Activated T-cell treated with anti-CD3 and anti-CD28 coated beads, Interleukin-2, amount 50 U/mL, for 24 hours (primary cell): ENCODE measurements around the gene RIN1.

Source experiments
- DNase-seq: peaks from one replicate; pipeline ENCODE4 v3.0.0-alpha.2; 2020
- H3K27ac Mint-ChIP-seq: 2 replicates; pipeline ENCODE4 v1.8.0; 2020; ENCODE audit warnings: mild to moderate bottlenecking, mixed read lengths
- H3K27me3 Mint-ChIP-seq: 2 replicates; pipeline ENCODE4 v1.8.0; 2020; ENCODE audit warnings: mixed read lengths
- H3K36me3 Mint-ChIP-seq: 2 replicates; pipeline ENCODE4 v1.8.0; 2020; ENCODE audit warnings: low read depth, mixed read lengths
- H3K4me1 Mint-ChIP-seq: 2 replicates; pipeline ENCODE4 v1.8.0; 2020; ENCODE audit warnings: low read depth, mixed read lengths
- H3K4me3 Mint-ChIP-seq: 2 replicates; pipeline ENCODE4 v1.8.0; 2020; ENCODE audit warnings: mild to moderate bottlenecking, moderate library complexity, mixed read lengths
- H3K9me3 Mint-ChIP-seq: 2 replicates; pipeline ENCODE4 v1.8.0; 2020; ENCODE audit warnings: mixed read lengths

The RIN1 gene

GRCh38 chr11:66344550-66345315 lies 8.5 kb upstream of the RIN1 start, which contains the start of gene BRMS1:
Gene BRMS1, minus strand, starts transcription at chr11:66345104. Its CDS starts 2,870 bp downstream, at chr11:66342234.
- peaks cover 51% of the 10 kb centered on the region for H3K36me3 Mint-ChIP-seq
- H3K4me3 Mint-ChIP-seq: peak within 1 kb of the TSS; percentile 97
- peaks cover 52% of the 10 kb centered on the region for H3K4me1 Mint-ChIP-seq
- DNase-seq: peak; percentile 95
- H3K9me3 Mint-ChIP-seq: no peaks in the 10 kb centered on the region
- H3K27me3 Mint-ChIP-seq: peaks cover 3% of the 10 kb centered on the region
- H3K27ac Mint-ChIP-seq: peak within 1 kb of the TSS; percentile 95

DNA sequence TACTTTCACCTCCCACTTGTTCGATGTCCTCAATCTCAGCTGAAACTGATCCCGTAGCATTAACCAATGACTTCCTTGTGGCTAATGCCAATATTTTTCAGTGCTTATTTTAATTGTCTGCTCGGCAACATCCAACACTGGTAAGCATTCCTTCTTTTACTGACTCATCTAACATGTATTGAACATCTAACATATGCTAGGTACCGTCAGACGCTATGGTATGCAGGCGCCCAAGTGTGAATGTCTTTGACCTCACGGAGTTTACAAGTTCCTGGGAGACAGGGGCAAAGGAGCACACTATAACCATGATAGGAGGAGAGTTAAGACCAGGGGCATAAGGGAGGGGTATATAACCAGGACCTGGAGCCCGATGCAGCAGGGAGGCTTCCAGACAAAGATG lies 6.9 kb upstream of the RIN1 start:
- DNase-seq: no peak
- Mint-ChIP-seq H3K9me3 (no peaks in the 10 kb centered on the region), H3K36me3 (peaks cover 64% of the 10 kb centered on the region), H3K4me3 (peak overlapping the region; percentile 97), H3K27ac (peak overlapping the region; percentile 95), H3K4me1 (peaks cover 46% of the 10 kb centered on the region), H3K27me3 (peaks cover 3% of the 10 kb centered on the region)

DNA sequence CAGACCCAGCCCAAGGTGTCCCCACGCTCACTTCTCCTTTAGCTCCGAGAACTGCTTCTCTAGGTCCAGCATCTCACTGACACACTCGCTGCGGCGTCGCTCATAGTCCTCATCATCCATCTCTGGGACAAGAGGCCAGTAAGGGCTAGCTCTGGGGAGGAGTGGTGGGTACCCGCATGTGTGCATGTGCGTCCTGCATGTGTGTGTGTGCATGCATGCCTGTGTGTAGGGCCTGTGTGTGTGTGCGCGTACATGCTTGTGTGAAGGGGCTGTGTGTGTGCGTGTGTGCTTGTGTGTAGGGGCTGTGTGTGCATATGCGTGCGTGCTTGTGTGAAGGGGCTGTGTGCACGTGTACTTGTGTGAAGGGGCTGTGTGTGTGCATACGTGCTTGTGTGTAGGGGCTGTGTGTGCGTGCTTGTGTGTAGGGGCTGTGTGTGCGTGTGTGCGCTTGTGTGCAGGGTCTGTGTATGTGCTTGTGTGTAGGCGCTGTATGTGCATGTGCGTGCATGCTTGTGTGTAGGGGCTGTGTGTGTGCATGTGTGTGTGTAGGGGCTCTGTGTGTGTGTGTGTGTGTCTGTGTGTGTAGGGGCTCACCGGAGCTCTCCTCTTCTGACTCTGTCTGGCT lies 5.4 kb upstream of the RIN1 start:
- H3K4me1 Mint-ChIP-seq: peaks cover 55% of the 10 kb centered on the region
- DNase-seq: no peak
- no peak overlapping the region for H3K4me3 Mint-ChIP-seq
- peaks cover 75% of the 10 kb centered on the region for H3K36me3 Mint-ChIP-seq
- H3K27ac Mint-ChIP-seq: no peak overlapping the region
- H3K27me3 Mint-ChIP-seq: no peaks in the 10 kb centered on the region
- H3K9me3 Mint-ChIP-seq: no peaks in the 10 kb centered on the region

GRCh38 chr11:66340596-66341501 lies 4.6 kb upstream of the RIN1 start:
- Mint-ChIP-seq H3K36me3 (peaks cover 76% of the 10 kb centered on the region), H3K9me3 (no peaks in the 10 kb centered on the region), H3K27ac (no peak overlapping the region), H3K27me3 (no peaks in the 10 kb centered on the region), H3K4me3 (no peak overlapping the region), H3K4me1 (peaks cover 53% of the 10 kb centered on the region)
- DNase-seq: no peak

GRCh38 chr11:66339686-66340483 lies 3.7 kb upstream of the RIN1 start:
- peaks cover 48% of the 10 kb centered on the region for H3K4me1 Mint-ChIP-seq
- H3K9me3 Mint-ChIP-seq: no peaks in the 10 kb centered on the region
- H3K36me3 Mint-ChIP-seq: peaks cover 73% of the 10 kb centered on the region
- H3K27me3 Mint-ChIP-seq: no peaks in the 10 kb centered on the region
- no peak overlapping the region for H3K27ac Mint-ChIP-seq
- DNase-seq: no peak
- H3K4me3 Mint-ChIP-seq: no peak overlapping the region

DNA sequence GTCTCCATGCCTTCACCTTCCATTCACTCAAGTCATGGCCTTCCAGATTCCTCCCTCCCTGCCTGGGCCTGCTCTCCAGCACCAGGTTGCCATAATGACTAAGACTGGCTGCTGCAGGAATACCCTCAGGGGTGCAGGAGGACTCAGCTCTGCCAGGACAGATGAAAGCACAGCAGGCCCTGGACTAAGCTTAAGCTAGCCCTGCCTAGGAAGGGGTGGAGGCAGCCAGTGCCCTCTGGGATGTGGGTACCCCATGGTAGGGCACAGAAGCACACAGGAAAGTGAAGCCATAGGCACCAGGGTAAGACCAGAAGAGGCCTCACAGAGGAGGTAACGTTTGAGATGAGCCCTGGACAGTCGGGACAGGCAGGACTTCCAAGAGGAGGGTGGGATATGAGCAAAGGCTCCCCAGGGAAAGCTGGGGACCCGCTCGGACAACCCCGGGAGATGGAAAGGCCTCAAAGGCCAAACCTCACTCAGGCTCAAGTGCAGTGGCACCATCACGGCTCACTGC lies 3.0 kb upstream of the RIN1 start:
- H3K36me3 Mint-ChIP-seq: peaks cover 67% of the 10 kb centered on the region
- H3K27ac Mint-ChIP-seq: peak overlapping the region; percentile 1
- peaks cover 44% of the 10 kb centered on the region for H3K4me1 Mint-ChIP-seq
- DNase-seq: no peak
- H3K27me3 Mint-ChIP-seq: no peaks in the 10 kb centered on the region
- H3K9me3 Mint-ChIP-seq: no peaks in the 10 kb centered on the region
- H3K4me3 Mint-ChIP-seq: no peak overlapping the region

DNA sequence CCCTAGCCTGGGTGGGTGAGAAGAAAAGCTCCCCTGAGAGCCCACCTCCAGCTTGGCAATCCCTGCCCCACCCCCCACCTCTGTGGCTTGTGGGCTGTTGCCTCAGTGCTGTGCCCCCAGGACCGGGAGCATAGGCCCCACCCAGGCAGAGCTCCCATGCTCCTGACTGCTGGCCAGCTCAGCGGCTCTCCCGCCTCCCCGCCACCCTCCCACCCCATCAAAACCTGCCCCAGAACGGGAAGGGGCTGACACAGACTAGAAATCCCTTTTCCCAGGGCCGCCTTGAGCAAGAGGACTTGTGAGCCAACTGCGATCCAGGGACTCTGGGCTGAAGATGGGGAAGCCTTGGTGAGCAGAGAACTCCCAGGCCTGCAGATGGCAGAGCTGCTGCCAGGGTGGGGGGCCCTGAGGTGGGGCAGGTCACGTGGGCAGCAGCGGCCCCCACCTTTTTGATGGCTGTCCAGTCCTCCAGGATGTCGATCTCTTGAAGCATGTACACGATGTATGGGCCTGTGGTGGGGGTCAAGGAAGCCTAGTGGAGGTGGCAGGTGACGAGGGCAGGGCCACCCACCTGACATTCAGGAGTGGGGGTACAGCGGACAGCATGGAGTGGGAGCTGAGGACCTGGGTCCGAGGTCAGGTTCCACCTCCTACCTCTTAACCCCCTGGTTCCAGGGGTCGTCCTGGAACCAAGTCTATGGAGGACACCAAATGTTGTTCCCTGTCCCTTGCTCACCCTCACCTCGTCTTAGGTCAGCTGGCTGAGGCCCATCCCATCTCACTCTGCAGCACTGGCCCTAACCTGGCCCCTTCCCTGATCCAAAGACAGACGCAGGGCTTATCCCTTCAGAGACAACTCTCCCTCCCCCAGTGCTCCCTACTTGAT lies 2.3 kb upstream of the RIN1 start:
- peaks cover 63% of the 10 kb centered on the region for H3K36me3 Mint-ChIP-seq
- DNase-seq: no peak
- peak overlapping the region; percentile 1 for H3K27ac Mint-ChIP-seq
- no peaks in the 10 kb centered on the region for H3K27me3 Mint-ChIP-seq
- no peaks in the 10 kb centered on the region for H3K9me3 Mint-ChIP-seq
- H3K4me3 Mint-ChIP-seq: no peak overlapping the region
- peaks cover 37% of the 10 kb centered on the region for H3K4me1 Mint-ChIP-seq

GRCh38 chr11:66337103-66337899 lies 1.1 kb upstream of the RIN1 start:
- Mint-ChIP-seq H3K4me1 (peaks cover 28% of the 10 kb centered on the region), H3K27me3 (no peaks in the 10 kb centered on the region), H3K9me3 (no peaks in the 10 kb centered on the region), H3K27ac (peak overlapping the region; percentile 88), H3K4me3 (peak overlapping the region; percentile 67), H3K36me3 (peaks cover 52% of the 10 kb centered on the region)
- DNase-seq: no peak

DNA sequence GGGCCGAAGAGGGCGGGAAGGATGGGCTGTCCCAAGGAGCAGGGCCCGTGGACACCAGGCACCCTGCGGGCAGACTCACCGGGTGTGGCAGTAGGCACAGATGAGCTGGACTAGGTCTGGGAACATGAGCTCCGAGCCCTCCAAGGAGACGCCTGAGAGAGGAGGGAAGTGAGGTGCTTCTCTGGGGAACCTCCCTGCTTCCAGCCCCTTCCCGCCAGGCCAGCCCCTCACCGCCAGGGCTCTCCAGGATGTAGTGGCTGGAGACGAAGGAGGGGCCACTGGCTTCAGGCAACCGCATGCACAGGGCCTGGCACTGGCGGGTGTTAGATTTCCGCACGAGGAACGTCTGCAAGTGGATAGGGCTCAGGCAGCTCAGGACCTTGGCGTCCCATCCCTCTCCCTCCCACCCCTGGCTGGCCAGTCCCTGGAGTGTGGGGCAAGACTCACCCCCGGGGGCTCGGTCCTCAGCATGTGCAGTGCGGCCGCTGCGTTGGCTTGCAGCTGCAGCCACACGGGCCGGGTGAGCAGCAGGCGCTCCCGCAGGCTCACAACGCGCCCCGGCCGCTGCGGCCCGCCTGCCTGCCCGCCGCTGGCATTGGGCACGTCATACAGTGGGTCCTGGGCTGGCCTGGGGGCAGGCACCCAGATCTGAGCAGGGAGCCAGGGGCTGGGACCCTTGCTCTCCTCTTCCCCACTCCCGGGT lies 552 bp downstream of the RIN1 start:
- Mint-ChIP-seq H3K27ac (no peak overlapping the region), H3K9me3 (no peaks in the 10 kb centered on the region), H3K4me1 (peaks cover 28% of the 10 kb centered on the region), H3K27me3 (no peaks in the 10 kb centered on the region), H3K4me3 (peak overlapping the region; percentile 67), H3K36me3 (peaks cover 36% of the 10 kb centered on the region)
- DNase-seq: no peak

GRCh38 chr11:66334605-66335442 lies 1.4 kb downstream of the RIN1 start:
- Mint-ChIP-seq H3K27ac (no peak overlapping the region), H3K4me3 (peak overlapping the region; percentile 15), H3K27me3 (no peaks in the 10 kb centered on the region), H3K4me1 (peaks cover 28% of the 10 kb centered on the region), H3K9me3 (no peaks in the 10 kb centered on the region), H3K36me3 (peaks cover 28% of the 10 kb centered on the region)
- DNase-seq: no peak

DNA sequence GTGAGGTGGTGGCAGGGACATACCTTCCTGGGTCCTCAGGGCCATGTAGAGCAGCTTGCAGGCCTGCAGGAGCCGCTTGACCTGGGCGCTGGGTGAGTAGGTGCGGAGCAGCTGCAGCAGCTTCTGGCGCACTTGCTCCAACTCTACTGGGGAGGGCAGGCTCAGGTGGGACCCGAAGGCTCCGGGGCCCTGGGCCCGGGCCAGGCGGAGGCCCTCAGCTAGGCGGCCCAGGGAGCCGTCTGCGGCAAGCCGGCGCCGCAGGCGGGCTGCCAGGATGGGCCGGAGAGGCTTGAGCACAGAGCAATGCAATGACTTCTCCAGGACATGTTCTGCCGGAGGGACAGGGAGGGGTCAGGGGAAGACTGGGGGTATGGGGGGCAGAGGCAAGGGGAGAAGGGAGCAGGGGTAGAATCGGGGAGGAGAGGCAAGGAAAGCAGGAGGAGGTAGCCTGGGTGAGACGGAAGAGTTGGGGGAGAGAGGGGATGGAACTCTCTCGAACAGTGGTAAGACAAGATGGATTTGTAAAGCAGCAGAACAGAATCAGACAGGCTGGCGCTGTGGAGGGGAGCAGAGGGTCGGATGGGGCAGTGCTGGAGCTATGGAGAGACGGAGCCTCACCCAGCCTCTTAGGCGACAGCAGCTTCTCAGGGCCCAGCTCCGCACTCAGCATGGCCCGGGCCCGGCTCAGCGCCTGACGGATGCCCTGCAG lies 2.2 kb downstream of the RIN1 start:
- no peak overlapping the region for H3K4me3 Mint-ChIP-seq
- H3K27me3 Mint-ChIP-seq: no peaks in the 10 kb centered on the region
- peaks cover 28% of the 10 kb centered on the region for H3K4me1 Mint-ChIP-seq
- no peak overlapping the region for H3K27ac Mint-ChIP-seq
- H3K36me3 Mint-ChIP-seq: peaks cover 22% of the 10 kb centered on the region
- DNase-seq: no peak
- no peaks in the 10 kb centered on the region for H3K9me3 Mint-ChIP-seq
